ENCODE measurements around the gene ACTR1A.
"Not testable (repeated sequence)": the region's sequence is repeated elsewhere in the genome, so short reads cannot be mapped to it uniquely, and the experiment has no call there.

GRCh38 chr10:102534966-102535365, 32.5 kb upstream of the ACTR1A start:
- TF ChIP-seq CTCF (conservative IDR thresholded peaks at IDR 0.05); ZFX (IDR thresholded peaks at IDR 0.05): not testable (repeated sequence)
